Heart left ventricle (tissue), 13 donors: Measurements from ENCODE around the gene FATE1.

ENCODE experiments used
- POLR2A ChIP-seq, 2 donors: fragments of 450-650 bp; IDR thresholded peaks; one replicate each; pipeline ENCODE4 v1.6.1; 2017; ENCODE audit warnings: antibody characterized with exemption in 2 of 2, mild to moderate bottlenecking in 2 of 2, moderate library complexity in 2 of 2
- TF ChIP-seq, protein P1 (sequence below), 12 donors: fragments of 200-600 bp; sonication (generic) in 4 of 12; IDR thresholded peaks; one replicate each; pipeline versions ENCODE4 v1.5.0 to v1.8.0; 2018 to 2022; ENCODE audit warnings: antibody characterized with exemption in 12 of 12, mild to moderate bottlenecking in 5 of 12
- donor health status: ischemic (EF 13 %, LVEDD 7.1; RV severe dilation, severe dysfunction).
- donor health status: DM: no; HTN: yes; CAD: no.
- donor health status: DM: no; HTN: no; CAD: no.
- donor health status: ischemic (EF 25% LVEDD 6.9; RV normal size, moderate dysfunction).
- donor health status: ischemic (EF 25% LVEDD 5.7; RV mildly dilated, moderate dysfunction).
- donor health status: ischemic (EF 35%, LVEDD 5.7; RV mildly dilated, moderate dysfunction).
- donor health status: nonischemic (EF 11% LVEDD 7.7; RV severe dilation, severe dysfunction).
- donor health status: DM: yes; HTN: yes; CAD: no.
- donor health status: PGD.
- donor health status: ischemic (EF 29% LVEDD 5.4; RV normal size, mild dysfunction).
- donor health status: nonischemic (EF 23%, LVEDD 6.1; RV moderate dilation, normal function).

DNA sequence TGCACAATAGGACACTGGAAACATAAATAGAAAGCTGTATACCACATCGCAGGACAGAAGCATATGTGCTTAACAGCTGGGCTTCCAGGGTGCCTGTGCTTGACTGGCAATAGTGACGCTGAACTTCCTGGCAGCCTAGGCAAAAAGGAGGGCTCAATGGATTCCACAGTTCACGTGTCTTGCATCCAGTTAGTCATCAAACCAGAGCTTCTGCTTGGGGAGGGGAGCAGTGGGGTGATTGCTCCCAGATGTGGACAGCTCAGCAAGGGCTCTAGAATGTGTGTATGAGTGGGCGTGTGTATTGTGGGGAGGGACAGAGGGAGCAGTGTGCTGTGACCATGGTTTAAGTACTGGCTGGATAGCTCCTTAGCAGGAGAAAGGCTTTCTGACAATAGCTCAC lies 18.3 kb upstream of the FATE1 start:
- TF ChIP-seq, protein P1, sequence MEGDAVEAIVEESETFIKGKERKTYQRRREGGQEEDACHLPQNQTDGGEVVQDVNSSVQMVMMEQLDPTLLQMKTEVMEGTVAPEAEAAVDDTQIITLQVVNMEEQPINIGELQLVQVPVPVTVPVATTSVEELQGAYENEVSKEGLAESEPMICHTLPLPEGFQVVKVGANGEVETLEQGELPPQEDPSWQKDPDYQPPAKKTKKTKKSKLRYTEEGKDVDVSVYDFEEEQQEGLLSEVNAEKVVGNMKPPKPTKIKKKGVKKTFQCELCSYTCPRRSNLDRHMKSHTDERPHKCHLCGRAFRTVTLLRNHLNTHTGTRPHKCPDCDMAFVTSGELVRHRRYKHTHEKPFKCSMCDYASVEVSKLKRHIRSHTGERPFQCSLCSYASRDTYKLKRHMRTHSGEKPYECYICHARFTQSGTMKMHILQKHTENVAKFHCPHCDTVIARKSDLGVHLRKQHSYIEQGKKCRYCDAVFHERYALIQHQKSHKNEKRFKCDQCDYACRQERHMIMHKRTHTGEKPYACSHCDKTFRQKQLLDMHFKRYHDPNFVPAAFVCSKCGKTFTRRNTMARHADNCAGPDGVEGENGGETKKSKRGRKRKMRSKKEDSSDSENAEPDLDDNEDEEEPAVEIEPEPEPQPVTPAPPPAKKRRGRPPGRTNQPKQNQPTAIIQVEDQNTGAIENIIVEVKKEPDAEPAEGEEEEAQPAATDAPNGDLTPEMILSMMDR (IDR thresholded peaks at IDR 0.05): no peak
- no peak for TF ChIP-seq POLR2A (IDR thresholded peaks at IDR 0.05)
